C4-2B (cell line): ENCODE measurements around the gene DIDO1.
"Not testable (repeated sequence)": the region's sequence is repeated elsewhere in the genome, so short reads cannot be mapped to it uniquely, and the experiment has no call there.

Experiments
- H3K27ac ChIP-seq: fragments of 450-650 bp; 2 replicates; pipeline ENCODE4 v1.5.1; 2017
- CTCF ChIP-seq: fragments of 450-650 bp; conservative IDR thresholded peaks from 2 replicates; pipeline ENCODE4 v1.5.1; 2017; ENCODE audit warnings: mild to moderate bottlenecking
- ZFX ChIP-seq: fragments of 450-650 bp; IDR thresholded peaks from 2 replicates; pipeline ENCODE4 v1.6.1; 2017

The DIDO1 gene

GRCh38 chr20:62961310-62961783, 35.0 kb upstream of the DIDO1 start:
- TF ChIP-seq ZFX (no peak), CTCF (no peak)
- H3K27ac ChIP-seq = no peak overlapping the region

- H3K27ac ChIP-seq = not testable (repeated sequence)
These were observed 34.4 kb upstream of the DIDO1 start for GRCh38 chr20:62960446-62961309.

GRCh38 chr20:62959998-62960436, 33.7 kb upstream of the DIDO1 start:
- H3K27ac ChIP-seq = no peak overlapping the region
- TF ChIP-seq CTCF = no peak

GRCh38 chr20:62959101-62959971, 33.0 kb upstream of the DIDO1 start:
- no peak overlapping the region for H3K27ac ChIP-seq
- TF ChIP-seq ZFX (no peak), CTCF (no peak)

- H3K27ac ChIP-seq = no peak overlapping the region
- no peak for TF ChIP-seq ZFX
- no peak for TF ChIP-seq CTCF
These were observed 32.2 kb upstream of the DIDO1 start for GRCh38 chr20:62958388-62959100.

GRCh38 chr20:62957136-62958117, 31.1 kb upstream of the DIDO1 start:
- TF ChIP-seq CTCF (no peak), ZFX (no peak)
- H3K27ac ChIP-seq = no peak overlapping the region
